ENCODE measurements around the gene ATP5PD. TPM values are rescaled to one million over a fixed set of nuclear protein-coding genes. Genes with fewer than 3 reads are reported as not detected.
A peak's percentile ranks its signal among the peaks of the same experiment; 100 is the strongest.
"Not testable (repeated sequence)": the region's sequence is repeated elsewhere in the genome, so short reads cannot be mapped to it uniquely, and the experiment has no call there.

ATP5PD gene
- total RNA-seq, 1 donor from 2014 or later = 360 TPM

DNA sequence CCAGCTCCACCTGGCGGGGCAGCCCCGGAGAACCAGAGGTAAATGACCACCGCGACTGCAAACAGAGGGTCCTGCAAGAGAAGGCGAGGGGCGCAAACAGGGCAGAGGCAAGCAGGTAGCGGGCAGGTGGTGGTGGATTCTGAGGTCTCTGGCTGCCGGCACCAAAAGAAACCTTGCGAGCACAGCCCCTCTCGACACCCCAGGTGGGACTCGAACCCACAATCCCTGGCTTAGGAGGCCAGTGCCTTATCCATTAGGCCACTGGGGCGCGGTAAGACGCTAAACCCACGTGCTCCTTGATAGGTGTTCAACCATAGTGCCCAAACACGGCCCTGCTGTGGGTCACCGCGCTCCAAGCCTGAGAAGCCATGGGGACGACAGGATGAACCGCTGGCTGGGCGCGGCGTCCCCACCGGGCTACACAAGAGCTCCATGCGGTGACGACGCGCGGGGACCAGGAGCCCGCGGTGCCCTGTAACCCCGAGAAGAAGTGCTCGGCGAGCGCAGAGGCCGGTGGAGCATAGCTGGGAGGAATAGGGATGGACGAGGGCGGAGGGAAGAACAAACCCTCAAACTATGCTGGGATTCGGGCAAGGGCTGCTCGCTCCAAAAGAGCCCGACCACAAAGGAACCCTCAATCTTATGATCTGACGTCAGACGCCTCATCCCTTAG is 12.4 kb downstream of the ATP5PD start:
- TF ChIP-seq, protein P1, sequence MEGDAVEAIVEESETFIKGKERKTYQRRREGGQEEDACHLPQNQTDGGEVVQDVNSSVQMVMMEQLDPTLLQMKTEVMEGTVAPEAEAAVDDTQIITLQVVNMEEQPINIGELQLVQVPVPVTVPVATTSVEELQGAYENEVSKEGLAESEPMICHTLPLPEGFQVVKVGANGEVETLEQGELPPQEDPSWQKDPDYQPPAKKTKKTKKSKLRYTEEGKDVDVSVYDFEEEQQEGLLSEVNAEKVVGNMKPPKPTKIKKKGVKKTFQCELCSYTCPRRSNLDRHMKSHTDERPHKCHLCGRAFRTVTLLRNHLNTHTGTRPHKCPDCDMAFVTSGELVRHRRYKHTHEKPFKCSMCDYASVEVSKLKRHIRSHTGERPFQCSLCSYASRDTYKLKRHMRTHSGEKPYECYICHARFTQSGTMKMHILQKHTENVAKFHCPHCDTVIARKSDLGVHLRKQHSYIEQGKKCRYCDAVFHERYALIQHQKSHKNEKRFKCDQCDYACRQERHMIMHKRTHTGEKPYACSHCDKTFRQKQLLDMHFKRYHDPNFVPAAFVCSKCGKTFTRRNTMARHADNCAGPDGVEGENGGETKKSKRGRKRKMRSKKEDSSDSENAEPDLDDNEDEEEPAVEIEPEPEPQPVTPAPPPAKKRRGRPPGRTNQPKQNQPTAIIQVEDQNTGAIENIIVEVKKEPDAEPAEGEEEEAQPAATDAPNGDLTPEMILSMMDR (conservative IDR thresholded peaks at IDR 0.05; ENCODE audit: low read depth, low read length) = peak; percentile 41
- peak overlapping the region; percentile 91 for H3K4me3 ChIP-seq (ENCODE audit: low read depth, low read length)
- DNase-seq (ENCODE audit: low read depth) = no peak

DNA sequence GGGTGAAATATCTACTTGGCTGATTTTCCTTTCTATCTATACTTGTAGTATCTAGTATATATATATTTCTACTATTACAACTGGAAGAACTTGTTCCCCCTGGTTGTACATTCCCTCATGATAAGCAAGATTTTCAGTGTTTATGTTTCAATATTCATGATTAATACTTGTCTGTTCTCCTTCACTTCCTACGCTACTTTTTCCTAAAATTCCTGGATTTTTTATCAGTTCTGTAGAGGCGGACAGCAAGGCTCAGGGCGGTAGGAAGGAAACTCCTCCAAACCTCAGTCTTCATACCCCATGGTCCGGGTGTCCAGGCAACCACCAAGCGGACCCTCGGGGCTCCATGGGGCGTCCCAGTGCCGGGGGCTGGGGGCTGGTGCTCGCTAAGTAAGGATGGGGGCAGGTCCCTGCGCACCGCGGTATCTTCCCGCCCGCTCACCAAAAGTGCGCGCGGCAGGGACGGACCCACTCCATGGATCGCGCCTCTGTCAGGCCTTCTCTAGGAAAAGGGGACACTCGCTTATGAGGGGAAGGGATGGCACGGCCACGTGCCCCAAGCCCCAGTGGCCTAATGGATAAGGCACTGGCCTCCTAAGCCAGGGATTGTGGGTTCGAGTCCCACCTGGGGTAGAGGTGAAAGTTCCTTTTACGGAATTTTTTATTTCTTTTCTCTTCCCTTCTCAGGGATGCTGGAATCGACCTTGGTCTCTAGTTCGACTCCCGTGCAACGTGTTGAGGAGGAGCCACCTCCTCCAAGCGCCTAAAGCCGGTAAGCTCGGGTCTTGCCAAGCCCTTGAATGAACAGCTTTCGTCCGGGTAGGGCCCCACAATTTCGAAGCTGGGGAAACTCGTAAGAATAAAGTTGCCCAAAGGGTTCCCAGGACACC is 13.2 kb downstream of the ATP5PD start:
- DNase-seq (ENCODE audit: low read depth) = no peak
- TF ChIP-seq, protein P1 (conservative IDR thresholded peaks at IDR 0.05; ENCODE audit: low read depth, low read length) = no peak
- H3K4me3 ChIP-seq (ENCODE audit: low read depth, low read length) = peak overlapping the region; percentile 91

DNA sequence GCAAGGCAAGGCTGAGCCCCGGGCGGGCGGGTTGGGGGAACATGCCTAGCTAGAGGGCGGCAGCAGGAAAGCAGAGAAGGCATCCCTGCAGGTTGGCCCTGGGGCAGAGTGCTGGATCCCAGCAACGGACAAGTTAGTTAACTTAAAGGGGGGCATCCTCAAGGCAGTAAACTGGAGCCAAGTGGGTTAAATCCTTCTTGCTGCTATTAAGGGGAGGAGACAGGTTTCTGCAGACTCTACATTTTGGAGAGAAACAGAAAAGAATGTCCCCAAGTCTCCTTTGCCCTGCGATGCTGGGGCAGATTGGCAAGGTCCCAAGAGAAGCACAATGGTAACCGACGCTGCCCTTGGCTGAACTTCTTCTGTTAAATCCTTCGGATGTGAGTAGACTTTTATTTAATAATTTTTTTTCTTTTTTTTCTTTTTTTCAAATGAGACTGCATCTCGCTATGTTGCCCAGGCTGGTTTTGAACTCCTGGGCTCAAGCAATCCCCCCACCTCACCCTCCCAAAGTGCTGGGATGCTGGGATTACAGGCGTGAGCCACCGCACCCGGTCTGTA is 14.0 kb downstream of the ATP5PD start:
- peak overlapping the region; percentile 91 for H3K4me3 ChIP-seq (ENCODE audit: low read depth, low read length)
- TF ChIP-seq, protein P1 (conservative IDR thresholded peaks at IDR 0.05; ENCODE audit: low read depth, low read length) = no peak
- no peak for DNase-seq (ENCODE audit: low read depth)

DNA sequence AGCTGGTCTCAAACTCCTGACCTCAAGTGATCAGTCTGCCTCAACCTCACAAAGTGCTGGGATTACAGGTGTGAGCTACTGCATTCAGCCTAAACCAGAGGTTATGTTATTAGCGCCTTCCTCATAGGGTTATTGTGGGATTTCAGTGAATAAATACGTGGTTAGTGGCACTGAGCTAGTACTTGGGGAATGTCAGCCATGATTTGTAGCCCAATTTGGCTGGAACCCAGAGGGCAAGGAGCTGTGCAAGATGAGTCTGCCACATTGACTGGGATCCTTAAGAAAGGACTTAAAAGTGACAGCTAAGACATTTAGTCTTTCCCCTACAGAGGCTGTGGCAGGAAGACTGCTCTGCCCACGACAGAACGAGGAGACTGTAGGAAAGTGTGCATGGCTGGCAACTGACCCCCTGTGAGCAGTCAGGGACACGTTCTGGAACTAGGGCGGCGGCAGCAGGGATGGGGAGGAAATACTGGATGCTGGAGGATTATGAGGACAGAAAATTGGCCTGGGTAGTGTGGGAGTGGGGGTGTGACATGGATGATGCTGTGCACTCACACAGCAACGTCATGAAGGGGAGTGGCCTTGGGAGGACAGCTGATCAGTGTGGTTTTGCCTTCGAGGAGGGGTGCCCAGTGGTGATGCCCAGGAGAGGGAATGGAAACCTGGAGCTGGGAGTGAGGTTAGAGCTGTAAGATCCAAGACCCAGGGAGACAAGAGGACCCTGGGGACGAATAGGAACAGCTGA is 14.6 kb downstream of the ATP5PD start:
- peak overlapping the region; percentile 22 for H3K4me3 ChIP-seq (ENCODE audit: low read depth, low read length)
- no peak for DNase-seq (ENCODE audit: low read depth)
- TF ChIP-seq, protein P1 (conservative IDR thresholded peaks at IDR 0.05; ENCODE audit: low read depth, low read length) = no peak

DNA sequence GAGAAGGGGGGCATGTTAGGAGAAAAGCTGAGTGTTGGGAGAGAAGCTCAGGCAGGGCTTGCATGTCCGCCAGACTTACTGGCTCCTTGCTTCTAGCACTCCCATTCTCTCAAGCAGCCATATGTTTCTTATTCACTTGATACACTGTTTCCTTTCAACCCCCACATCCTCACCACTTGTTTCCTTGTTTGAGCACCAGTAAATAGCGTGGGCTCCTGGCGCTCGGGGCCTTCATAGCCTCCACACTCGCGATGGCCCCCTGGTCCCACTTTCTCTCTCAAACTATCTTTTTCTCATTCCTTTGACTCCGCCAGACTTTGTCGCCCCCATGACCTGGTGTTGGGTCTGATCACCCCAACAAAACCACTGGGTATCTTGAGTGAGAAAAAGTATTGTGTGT is 16.6 kb downstream of the ATP5PD start:
- TF ChIP-seq, protein P1 (conservative IDR thresholded peaks at IDR 0.05; ENCODE audit: low read depth, low read length) = no peak
- no peak overlapping the region for H3K4me3 ChIP-seq (ENCODE audit: low read depth, low read length)
- no peak for DNase-seq (ENCODE audit: low read depth)

GRCh38 chr17:75026650-75027049 is 20.1 kb downstream of the ATP5PD start:
- H3K4me3 ChIP-seq (ENCODE audit: low read depth, low read length); DNase-seq (ENCODE audit: low read depth): not testable (repeated sequence)

- not testable (repeated sequence) for DNase-seq (ENCODE audit: low read depth); H3K4me3 ChIP-seq (ENCODE audit: low read depth, low read length)
Observed at GRCh38 chr17:75025398-75025734, 21.4 kb downstream of the ATP5PD start.

Data from epithelial cell of proximal tubule (primary cell).